ENCODE results near the gene VEGFD.
"Not testable (repeated sequence)": the region's sequence is repeated elsewhere in the genome, so short reads cannot be mapped to it uniquely, and the experiment has no call there.

Gene VEGFD

GRCh38 chrX:15315509-15315908 is 68.7 kb downstream of the VEGFD start, which contains the start of gene ASB11:
ASB11 (minus strand) TSS chrX:15315640; CDS start chrX:15315605, 35 bp downstream.
- Histone ChIP-seq H3K9ac (no peak within 1 kb of the TSS), H3K79me2 (ENCODE audit: insufficient read depth, low read depth) (no peaks in the 10 kb centered on the region), H3K27ac (no peak within 1 kb of the TSS), H2AFZ (ENCODE audit: low read depth) (no peak within 1 kb of the TSS), H4K20me1 (ENCODE audit: insufficient read depth) (no peaks in the 10 kb centered on the region), H3K27me3 (ENCODE audit: insufficient read depth, low read depth) (no peaks in the 10 kb centered on the region), H3K4me1 (ENCODE audit: low read depth, poor library complexity, severe bottlenecking) (no peaks in the 10 kb centered on the region), H3K4me3 (IDR thresholded peaks at IDR 0.05; ENCODE audit: insufficient read depth, low read depth, low read length) (no peak within 1 kb of the TSS), H3K36me3 (ENCODE audit: insufficient read depth) (no peaks in the 10 kb centered on the region), H3K4me2 (no peak within 1 kb of the TSS)
- TF ChIP-seq CTCF (conservative IDR thresholded peaks at IDR 0.05; ENCODE audit: low read depth, low read length) = no peak

DNA sequence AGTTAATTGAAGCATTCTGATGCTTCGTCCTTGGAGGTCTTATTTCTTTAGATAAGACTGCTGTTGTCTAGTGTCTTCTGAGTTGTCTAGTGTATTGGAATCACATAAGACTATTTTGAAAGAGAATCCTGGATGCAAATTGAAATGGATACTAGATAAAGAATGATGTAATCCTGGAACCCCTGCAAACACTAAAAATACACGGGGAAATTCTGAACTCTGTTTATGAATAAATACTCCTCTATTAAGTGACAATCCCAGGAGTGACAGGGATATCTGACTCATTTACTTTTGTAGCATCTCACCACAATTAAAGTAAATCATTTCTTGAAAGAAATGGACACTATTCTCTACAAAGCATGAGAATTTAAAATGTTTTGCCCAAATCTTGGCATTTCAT is 69.7 kb downstream of the VEGFD start:
- no peak overlapping the region for H3K4me2 ChIP-seq
- H4K20me1 ChIP-seq (ENCODE audit: insufficient read depth) = no peaks in the 10 kb centered on the region
- no peak for TF ChIP-seq CTCF (conservative IDR thresholded peaks at IDR 0.05; ENCODE audit: low read depth, low read length)
- no peak overlapping the region for H3K27ac ChIP-seq
- no peaks in the 10 kb centered on the region for H3K4me1 ChIP-seq (ENCODE audit: low read depth, poor library complexity, severe bottlenecking)
- no peaks in the 10 kb centered on the region for H3K79me2 ChIP-seq (ENCODE audit: insufficient read depth, low read depth)
- H3K36me3 ChIP-seq (ENCODE audit: insufficient read depth) = no peaks in the 10 kb centered on the region
- no peak overlapping the region for H3K9ac ChIP-seq
- no peak overlapping the region for H3K4me3 ChIP-seq (IDR thresholded peaks at IDR 0.05; ENCODE audit: insufficient read depth, low read depth, low read length)
- no peaks in the 10 kb centered on the region for H3K27me3 ChIP-seq (ENCODE audit: insufficient read depth, low read depth)
- H2AFZ ChIP-seq (ENCODE audit: low read depth) = no peak overlapping the region

GRCh38 chrX:15311119-15311518 is 73.1 kb downstream of the VEGFD start:
- H3K4me2 ChIP-seq = no peak overlapping the region
- H2AFZ ChIP-seq (ENCODE audit: low read depth) = no peak overlapping the region
- no peaks in the 10 kb centered on the region for H3K27me3 ChIP-seq (ENCODE audit: insufficient read depth, low read depth)
- H4K20me1 ChIP-seq (ENCODE audit: insufficient read depth) = no peaks in the 10 kb centered on the region
- no peaks in the 10 kb centered on the region for H3K79me2 ChIP-seq (ENCODE audit: insufficient read depth, low read depth)
- H3K9ac ChIP-seq = no peak overlapping the region
- no peaks in the 10 kb centered on the region for H3K4me1 ChIP-seq (ENCODE audit: low read depth, poor library complexity, severe bottlenecking)
- H3K27ac ChIP-seq = no peak overlapping the region
- no peak overlapping the region for H3K4me3 ChIP-seq (IDR thresholded peaks at IDR 0.05; ENCODE audit: insufficient read depth, low read depth, low read length)
- TF ChIP-seq CTCF (conservative IDR thresholded peaks at IDR 0.05; ENCODE audit: low read depth, low read length) = no peak
- no peaks in the 10 kb centered on the region for H3K36me3 ChIP-seq (ENCODE audit: insufficient read depth)

- H3K27me3 ChIP-seq (ENCODE audit: insufficient read depth, low read depth) = no peaks in the 10 kb centered on the region
- H3K9ac ChIP-seq = no peak overlapping the region
- no peak overlapping the region for H2AFZ ChIP-seq (ENCODE audit: low read depth)
- no peak for TF ChIP-seq CTCF (conservative IDR thresholded peaks at IDR 0.05; ENCODE audit: low read depth, low read length)
- no peak overlapping the region for H3K27ac ChIP-seq
- no peaks in the 10 kb centered on the region for H4K20me1 ChIP-seq (ENCODE audit: insufficient read depth)
- no peak overlapping the region for H3K4me3 ChIP-seq (IDR thresholded peaks at IDR 0.05; ENCODE audit: insufficient read depth, low read depth, low read length)
- no peaks in the 10 kb centered on the region for H3K4me1 ChIP-seq (ENCODE audit: low read depth, poor library complexity, severe bottlenecking)
- no peaks in the 10 kb centered on the region for H3K36me3 ChIP-seq (ENCODE audit: insufficient read depth)
- no peaks in the 10 kb centered on the region for H3K79me2 ChIP-seq (ENCODE audit: insufficient read depth, low read depth)
- no peak overlapping the region for H3K4me2 ChIP-seq
Measured at GRCh38 chrX:15310117-15310516, 74.1 kb downstream of the VEGFD start.

DNA sequence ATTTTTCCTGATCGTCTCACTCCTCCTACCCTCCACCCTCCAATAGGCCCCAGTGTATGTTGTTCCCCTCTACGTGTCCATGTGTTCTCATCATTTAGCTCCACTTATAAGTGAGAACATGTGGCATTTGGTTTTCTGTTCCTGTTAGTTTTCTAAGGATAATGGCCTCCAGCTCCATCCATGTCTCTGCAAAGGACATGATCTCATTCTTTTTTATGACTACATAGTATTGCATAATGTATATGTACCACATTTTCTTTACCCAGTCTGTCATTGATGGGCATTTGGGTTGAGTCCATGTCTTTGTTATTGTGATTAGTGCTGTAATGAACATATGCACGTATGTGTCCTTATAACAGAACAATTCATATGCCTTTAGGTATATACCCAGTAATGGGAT is 78.3 kb downstream of the VEGFD start:
- not testable (repeated sequence) for H4K20me1 ChIP-seq (ENCODE audit: insufficient read depth); H2AFZ ChIP-seq (ENCODE audit: low read depth); H3K79me2 ChIP-seq (ENCODE audit: insufficient read depth, low read depth); H3K9ac ChIP-seq; H3K27me3 ChIP-seq (ENCODE audit: insufficient read depth, low read depth); H3K27ac ChIP-seq; H3K4me3 ChIP-seq (IDR thresholded peaks at IDR 0.05; ENCODE audit: insufficient read depth, low read depth, low read length); H3K4me1 ChIP-seq (ENCODE audit: low read depth, poor library complexity, severe bottlenecking); H3K36me3 ChIP-seq (ENCODE audit: insufficient read depth); H3K4me2 ChIP-seq

Data from KMS-11 (cell line).